ENCODE results near the gene ZMIZ1. TPM values are rescaled to one million over a fixed set of nuclear protein-coding genes. Genes with fewer than 3 reads are reported as not detected.

The ZMIZ1 gene
- total RNA-seq, 4 donors from 2014 or later, result 58.1 to 87.4 (median 74.2) TPM

DNA sequence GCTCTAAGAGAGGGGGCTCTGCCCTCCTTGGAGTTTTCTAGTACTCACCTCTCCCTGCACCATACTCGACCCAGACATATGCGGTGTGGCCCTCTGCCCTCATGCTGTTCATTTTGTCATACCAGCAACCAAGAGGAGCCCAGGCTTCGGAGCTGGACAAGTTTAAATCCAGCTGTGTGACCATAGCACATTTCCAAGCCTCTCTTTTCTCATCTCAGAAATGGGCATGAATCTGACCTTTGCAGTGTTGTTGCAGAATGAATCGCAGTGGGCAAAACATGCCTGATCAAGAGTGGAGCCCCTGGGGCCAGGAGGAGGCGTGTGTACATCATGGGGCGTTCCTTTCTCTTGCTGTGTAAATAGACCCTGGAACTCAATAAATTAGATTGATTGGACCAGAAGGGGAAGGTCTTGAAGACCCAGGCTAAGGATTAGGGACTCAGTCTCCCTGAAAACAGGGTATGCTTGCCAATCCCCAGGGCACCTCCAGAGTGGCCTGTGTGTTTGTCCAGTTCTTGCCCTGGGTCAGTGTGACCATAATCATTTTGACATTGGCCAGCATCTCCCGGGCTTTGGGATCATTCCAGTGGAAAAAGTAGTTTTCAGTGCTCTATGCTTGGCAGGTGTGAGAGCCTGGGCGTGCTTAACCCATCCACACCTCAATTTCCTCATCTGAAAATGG lies 59.6 kb downstream of the ZMIZ1 start:
- H3K4me3 ChIP-seq (ENCODE audit: low read depth, poor library complexity, severe bottlenecking), result no peak overlapping the region
- 71 to 74% methylated on average over 8 of the region's 8 CpGs for WGBS, 2 donors
- DNase-seq (ENCODE audit: low spot score in 2 of 2), result no peak
- no peak for TF ChIP-seq POLR2A (IDR thresholded peaks at IDR 0.05)
- TF ChIP-seq, protein P1, sequence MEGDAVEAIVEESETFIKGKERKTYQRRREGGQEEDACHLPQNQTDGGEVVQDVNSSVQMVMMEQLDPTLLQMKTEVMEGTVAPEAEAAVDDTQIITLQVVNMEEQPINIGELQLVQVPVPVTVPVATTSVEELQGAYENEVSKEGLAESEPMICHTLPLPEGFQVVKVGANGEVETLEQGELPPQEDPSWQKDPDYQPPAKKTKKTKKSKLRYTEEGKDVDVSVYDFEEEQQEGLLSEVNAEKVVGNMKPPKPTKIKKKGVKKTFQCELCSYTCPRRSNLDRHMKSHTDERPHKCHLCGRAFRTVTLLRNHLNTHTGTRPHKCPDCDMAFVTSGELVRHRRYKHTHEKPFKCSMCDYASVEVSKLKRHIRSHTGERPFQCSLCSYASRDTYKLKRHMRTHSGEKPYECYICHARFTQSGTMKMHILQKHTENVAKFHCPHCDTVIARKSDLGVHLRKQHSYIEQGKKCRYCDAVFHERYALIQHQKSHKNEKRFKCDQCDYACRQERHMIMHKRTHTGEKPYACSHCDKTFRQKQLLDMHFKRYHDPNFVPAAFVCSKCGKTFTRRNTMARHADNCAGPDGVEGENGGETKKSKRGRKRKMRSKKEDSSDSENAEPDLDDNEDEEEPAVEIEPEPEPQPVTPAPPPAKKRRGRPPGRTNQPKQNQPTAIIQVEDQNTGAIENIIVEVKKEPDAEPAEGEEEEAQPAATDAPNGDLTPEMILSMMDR (IDR thresholded peaks at IDR 0.05), result no peak
- intact Hi-C loops (cut with DNase I; ENCODE audit: low total_unique reads), result loop anchor here (10.0 kb wide), 1 partner anchor 1806 kb away; no protein-coding TSS in a partner anchor

DNA sequence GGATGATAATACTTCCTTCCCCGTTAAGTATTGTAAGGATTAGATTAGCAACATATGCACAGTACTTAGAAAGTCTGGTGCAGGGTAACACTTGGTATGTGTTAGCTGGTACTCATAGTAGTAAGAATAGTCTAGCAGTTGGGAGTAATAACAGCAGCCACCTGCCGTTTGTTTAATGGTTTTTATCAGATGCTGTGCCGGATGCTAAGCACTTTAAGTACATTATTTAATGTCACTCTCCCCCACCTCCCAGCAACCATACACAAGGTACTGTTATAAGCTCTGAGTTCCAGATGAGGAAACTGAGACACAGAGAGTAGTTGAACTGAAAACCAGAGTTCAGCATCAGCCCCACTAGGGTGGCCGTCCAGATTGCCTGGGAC lies 60.1 kb downstream of the ZMIZ1 start:
- intact Hi-C loops (cut with DNase I; ENCODE audit: low total_unique reads), result loop anchor here (10.0 kb wide), 1 partner anchor 1806 kb away; no protein-coding TSS in a partner anchor

DNA sequence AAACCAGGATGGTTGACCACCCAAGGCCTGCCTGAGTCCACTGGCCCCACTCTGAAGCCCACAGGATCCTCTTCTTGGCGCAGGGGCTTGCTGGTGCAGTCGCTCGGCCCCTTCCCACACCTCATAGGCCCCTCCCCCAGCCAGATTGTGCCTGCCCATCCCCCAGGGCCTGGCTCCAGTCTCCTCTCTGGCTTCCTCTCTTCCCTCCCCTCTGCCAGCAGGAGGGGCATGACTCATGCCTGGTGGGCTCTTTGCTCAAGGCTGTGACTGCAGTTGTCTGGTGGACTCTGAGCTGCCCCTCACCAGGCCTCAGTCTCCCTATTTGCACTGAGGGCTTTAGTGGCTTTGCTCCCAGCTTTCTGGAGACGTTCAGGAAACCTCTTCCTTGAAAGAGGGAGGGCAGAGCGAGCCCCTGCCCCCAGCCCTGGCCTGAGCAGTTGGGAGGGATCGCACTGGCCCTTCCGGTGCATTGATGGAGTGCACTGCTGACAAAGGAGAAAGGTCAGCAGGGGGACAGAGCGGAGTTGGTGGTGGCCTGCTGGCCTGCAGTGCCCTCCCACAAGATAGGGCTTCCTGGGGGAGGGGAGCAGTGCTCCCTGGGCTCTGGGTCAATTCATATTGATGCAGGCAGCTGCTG lies 60.7 kb downstream of the ZMIZ1 start:
- intact Hi-C loops (cut with DNase I; ENCODE audit: low total_unique reads), result loop anchor here (10.0 kb wide), 1 partner anchor 1805 kb away; no protein-coding TSS in a partner anchor

More for the DNA sequence above, 60.1 kb downstream of the ZMIZ1 start:
- no peak overlapping the region for H3K4me3 ChIP-seq (ENCODE audit: low read depth, poor library complexity, severe bottlenecking)
- WGBS, 2 donors, result 42 to 56% methylated on average over 4 of the region's 4 CpGs
- DNase-seq (ENCODE audit: low spot score in 2 of 2), result no peak
- TF ChIP-seq, protein P1 (IDR thresholded peaks at IDR 0.05), result no peak
- no peak for TF ChIP-seq POLR2A (IDR thresholded peaks at IDR 0.05)

DNA sequence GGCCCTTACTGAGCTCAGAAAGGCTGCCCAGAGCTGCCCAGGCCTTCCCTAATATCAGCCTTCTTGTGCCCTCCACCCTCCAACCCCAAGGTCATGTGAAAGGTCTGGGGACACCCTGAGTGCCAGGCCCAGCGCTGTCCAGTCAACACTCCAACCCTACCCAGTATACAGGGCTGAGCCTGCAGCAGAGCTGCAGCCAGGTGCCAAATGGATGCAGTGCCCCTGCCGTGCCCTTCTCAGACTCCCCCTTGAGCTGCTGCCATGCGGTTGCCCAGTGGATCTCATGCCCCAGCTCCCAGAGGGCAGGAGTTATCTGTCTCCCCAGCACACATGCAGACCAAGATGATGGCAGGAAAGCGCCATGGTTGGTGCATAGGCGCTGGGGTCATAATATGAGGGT lies 61.5 kb downstream of the ZMIZ1 start:
- no peak overlapping the region for H3K4me3 ChIP-seq (ENCODE audit: low read depth, poor library complexity, severe bottlenecking)
- intact Hi-C loops (cut with DNase I; ENCODE audit: low total_unique reads), result no loop called here
- 91 to 100% methylated on average over 4 to 5 of the region's 5 CpGs for WGBS, 2 donors
- no peak for TF ChIP-seq POLR2A (IDR thresholded peaks at IDR 0.05)
- TF ChIP-seq, protein P1 (IDR thresholded peaks at IDR 0.05), result no peak
- DNase-seq (ENCODE audit: low spot score in 2 of 2), result no peak

More for the DNA sequence above, 60.7 kb downstream of the ZMIZ1 start:
- 66 to 87% methylated on average over 8 of the region's 8 CpGs for WGBS, 2 donors
- no peak for DNase-seq (ENCODE audit: low spot score in 2 of 2)
- H3K4me3 ChIP-seq (ENCODE audit: low read depth, poor library complexity, severe bottlenecking), result no peak overlapping the region
- no peak for TF ChIP-seq POLR2A (IDR thresholded peaks at IDR 0.05)
- TF ChIP-seq, protein P1 (IDR thresholded peaks at IDR 0.05), result no peak

DNA sequence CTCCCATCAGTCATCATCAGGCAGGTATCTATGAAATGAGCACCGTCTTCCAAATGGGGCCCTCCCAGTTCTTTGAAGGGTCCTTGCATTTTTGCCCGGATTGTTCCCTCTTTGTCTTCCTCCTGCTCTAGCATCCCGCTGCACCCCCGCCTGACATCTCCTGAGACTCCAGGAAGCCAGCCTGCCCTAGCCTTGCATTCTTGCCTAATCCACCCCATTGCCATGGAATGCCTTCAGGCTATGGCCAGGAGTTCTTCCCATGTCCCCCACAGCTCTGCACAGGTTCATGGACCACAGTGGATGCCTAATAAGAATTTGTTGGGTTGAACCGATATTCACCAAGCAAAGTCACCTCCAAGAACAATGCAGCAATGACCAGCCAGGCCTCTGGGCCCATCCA lies 62.1 kb downstream of the ZMIZ1 start:
- intact Hi-C loops (cut with DNase I; ENCODE audit: low total_unique reads), result no loop called here
- no peak for TF ChIP-seq POLR2A (IDR thresholded peaks at IDR 0.05)
- TF ChIP-seq, protein P1 (IDR thresholded peaks at IDR 0.05), result no peak
- no peak for DNase-seq (ENCODE audit: low spot score in 2 of 2)
- 85 to 93% methylated on average over 5 of the region's 5 CpGs for WGBS, 2 donors
- H3K4me3 ChIP-seq (ENCODE audit: low read depth, poor library complexity, severe bottlenecking), result no peak overlapping the region

Measured in lower leg skin (tissue), 4 donors.